GM19324 (cell line): Measurements from ENCODE around the gene TSR1.
A peak's percentile ranks its signal among the peaks of the same experiment; 100 is the strongest.

Experiments
- ATAC-seq: cut with Tn5 transposase; IDR thresholded peaks from one replicate; pipeline ENCODE4 v1.9.1; 2021; ENCODE audit warnings: mild to moderate bottlenecking, moderate library complexity; ENCODE audit not compliant: unreplicated experiment, low FRiP score

The TSR1 gene

GRCh38 chr17:2336215-2336851, at the start of gene TSR1:
Gene TSR1, minus strand, starts transcription at chr17:2336457. Its CDS starts 30 bp downstream, at chr17:2336427.
- ATAC-seq = peak; percentile 79

DNA sequence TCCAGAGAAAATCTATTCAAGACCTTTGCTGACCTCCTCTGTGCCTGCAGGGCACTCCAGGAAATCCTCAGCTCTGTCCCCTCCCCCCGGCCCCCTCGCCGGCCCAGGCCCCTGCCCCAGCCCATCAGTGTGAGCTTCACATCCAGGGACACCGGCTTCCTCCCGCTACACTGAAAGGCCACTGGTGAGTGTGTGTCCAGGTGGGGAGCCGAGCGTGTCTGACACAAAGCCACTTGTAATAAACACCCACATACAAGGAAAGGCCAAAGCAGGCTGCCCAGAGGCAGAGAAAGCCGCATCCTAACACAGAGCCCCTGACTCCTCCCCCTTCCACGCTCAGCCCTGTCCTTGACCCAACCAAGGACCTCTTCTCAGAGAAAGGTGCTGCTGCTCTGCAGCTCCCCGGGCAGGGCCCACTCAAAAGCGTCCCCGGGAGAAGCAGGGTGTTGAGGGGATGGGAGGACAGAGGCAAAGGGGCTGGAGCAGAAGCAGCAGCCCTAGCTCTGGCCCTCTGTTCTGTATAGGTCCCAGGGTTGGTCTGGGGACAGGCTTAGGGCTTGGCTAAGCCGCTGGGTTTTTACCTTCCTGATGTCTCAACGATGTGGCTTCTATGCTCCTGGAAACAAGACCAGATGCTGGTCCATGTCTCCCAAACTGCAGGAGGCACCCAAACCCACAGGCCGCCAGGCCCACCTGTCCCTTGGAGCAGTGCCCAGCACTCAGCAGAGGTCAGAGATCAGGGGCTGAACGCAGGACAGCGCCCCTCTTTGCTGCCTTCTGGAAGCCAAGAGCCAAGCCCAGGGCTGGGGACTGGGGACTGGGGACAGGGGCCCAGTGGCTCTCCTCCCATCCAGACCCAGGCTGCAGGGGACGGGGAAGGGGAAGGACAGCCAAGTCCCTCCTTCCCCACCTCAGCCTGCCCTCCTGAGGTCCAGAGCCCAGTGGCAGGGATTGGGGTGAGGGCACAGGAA, 49.3 kb upstream of the TSR1 start:
- no peak for ATAC-seq

DNA sequence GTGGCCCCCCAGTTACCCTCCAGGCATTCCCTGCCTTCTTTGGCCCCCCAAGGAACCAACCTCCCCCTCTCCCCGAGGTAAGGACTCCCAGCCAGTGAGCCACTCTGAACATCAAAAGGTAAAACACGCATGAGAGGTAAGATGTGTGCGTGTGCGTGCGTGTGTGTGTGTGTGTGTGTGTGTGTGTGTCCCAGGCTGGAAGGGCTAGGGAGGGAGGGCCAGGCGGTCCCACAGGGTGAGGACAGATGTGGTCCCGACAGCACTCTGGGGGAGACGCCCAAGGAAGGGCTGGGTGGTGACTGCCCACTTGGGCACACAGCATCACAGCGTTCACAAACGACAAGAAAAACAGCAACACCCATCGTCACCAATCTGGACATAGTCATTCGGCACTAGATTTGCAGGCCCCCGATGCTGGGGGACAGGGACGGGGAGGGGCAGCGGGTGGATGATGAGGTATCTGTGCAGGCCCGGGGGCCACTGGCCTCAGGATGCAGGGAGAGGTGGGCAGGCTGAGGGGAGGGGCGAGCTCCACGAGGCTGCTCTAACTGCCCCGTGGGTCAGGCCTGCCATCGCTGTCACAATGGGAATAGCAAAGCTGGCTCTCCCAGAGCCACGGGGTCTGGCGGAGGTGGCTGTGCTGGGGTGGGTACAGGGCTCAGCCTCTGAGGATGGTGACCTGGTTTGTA, 48.3 kb upstream of the TSR1 start:
- no peak for ATAC-seq

DNA sequence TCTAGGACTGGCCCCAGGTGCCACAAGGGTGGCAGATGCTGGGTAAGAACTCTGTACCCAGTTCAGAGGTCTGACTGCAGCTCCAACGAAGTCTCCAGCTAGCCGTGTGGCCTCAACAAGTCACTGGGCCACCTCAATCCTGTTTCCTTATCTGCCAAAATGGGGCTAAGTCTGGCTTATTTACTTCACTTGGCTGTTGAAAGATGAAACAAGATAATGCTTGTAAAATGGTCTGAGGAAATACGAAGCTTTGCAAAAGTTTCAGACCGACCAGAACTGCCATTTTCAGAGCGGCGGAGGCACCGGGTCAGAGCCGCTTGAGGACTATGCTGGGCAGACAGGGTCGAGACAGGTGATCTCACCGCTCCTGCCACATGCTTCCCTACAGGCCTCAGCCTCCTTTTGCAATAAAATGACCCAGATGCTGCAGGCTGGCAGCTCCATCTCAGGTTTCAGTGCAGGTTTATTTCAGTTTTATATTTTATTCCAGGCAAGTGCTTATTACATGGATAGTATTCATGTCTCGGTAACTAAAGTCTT, 47.4 kb upstream of the TSR1 start:
- no peak for ATAC-seq

DNA sequence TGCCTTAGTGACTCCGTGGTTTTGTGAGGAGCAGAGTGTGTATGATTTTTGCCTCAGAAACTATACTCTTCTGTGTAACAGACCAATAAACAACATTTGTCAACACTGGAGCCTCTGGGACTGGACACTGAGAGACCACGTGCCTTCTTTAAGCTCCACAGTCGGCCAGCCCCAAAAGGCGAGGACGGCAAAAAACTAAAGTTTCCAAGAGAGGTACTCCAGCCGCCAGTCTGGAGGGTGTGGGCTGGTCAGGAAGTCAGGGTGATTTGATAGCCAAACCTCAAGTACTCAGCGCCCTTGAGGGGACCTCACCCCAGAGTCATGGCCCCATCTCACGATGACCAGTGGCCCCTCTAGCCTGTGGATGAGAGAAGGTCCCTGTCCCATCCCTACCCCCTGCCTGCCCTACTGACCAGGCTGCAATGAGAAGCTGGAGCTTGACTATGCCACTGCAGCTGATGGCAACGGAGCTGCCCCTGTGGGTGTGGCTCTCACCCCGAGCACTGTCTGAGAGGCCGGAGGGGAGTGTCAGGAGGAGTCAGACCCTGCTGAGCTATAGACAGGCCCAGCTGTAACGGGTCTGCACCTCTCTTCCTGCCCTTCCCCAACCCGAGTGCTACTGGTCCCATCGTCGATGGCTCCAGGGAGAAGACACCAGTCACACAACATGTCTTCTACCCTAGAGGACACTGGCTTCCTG, 44.8 kb upstream of the TSR1 start:
- ATAC-seq = no peak

DNA sequence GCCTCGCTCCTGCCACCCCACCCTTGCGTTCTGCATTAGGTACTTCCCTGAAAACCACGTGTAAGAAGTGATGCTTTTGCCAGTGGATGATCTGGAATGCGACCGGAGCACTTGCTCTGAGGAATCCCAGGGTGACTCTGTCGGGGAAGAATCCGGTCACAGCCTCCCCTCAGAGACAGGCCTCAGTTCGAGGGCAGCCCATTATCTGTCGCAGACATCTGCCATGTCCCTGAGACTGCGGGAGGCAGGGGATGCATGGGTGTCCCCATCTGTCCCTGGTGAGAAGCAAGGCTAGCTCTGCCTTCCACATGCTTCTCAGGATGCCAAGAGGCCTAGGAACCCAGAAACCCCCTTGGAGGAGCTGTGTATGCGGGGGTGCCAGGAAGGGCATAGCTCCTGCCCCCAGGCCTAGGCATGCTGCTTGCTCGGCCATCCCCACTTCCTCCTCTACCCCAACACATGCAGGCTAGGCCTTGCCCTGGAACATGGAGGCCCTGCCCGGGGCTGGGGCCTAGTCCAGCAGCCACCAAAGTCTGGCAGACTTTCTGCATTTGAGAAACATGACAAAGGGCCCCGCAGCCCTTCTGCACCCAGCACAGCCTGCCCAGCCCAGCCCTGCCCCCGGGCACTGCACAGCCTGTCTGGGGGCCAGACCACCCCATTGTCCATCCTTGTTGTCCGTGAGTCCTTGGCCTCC, 44.1 kb upstream of the TSR1 start:
- ATAC-seq = no peak

GRCh38 chr17:2379489-2380225, 43.4 kb upstream of the TSR1 start:
- no peak for ATAC-seq

DNA sequence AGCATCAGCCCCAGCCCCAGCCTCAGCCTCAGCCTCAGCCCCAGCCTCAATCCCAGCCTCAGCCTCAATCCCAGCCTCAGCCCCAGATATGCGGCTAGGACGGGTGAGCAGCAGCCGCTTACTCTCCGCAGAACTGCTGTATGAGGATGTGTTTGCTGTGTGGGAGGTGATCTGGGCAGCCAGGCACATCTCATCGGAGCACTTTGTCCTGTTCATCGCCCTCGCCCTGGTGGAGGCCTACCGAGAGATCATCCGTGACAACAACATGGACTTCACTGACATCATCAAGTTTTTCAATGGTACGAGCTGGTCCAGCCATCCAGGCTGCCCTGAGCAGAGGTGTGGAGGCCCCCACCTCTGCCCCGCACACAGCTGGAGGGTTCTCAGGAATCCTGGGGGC, 42.6 kb upstream of the TSR1 start:
- ATAC-seq = no peak

GRCh38 chr17:2377659-2378058, 41.4 kb upstream of the TSR1 start:
- ATAC-seq = no peak

- no peak for ATAC-seq
Measured at GRCh38 chr17:2376107-2376506, 39.9 kb upstream of the TSR1 start.

- ATAC-seq = no peak
Measured at GRCh38 chr17:2375406-2375805, 39.1 kb upstream of the TSR1 start.

- no peak for ATAC-seq
Measured at GRCh38 chr17:2374549-2375285, 38.5 kb upstream of the TSR1 start.

DNA sequence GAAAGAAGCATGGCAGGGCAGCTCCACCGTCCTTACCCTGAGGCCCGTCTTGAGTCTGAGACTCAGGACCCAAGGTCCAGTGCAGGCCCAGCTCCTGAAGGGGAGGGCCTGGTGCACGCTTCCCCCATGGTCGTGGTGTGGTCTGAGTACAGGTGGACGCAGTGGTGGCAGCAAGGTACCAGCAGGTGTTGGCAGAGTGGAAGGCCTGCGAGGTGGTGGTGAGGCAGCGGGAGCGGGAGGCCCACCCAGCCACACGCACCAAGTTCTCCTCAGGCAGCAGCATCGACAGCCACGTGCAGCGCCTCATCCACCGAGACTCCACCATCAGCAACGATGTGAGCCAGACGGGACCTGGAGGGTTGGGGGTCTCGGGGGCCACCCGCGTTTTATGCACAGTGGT, 36.9 kb upstream of the TSR1 start:
- no peak for ATAC-seq

GRCh38 chr17:2372681-2373080, 36.4 kb upstream of the TSR1 start:
- no peak for ATAC-seq

GRCh38 chr17:2372180-2372579, 35.9 kb upstream of the TSR1 start:
- no peak for ATAC-seq

DNA sequence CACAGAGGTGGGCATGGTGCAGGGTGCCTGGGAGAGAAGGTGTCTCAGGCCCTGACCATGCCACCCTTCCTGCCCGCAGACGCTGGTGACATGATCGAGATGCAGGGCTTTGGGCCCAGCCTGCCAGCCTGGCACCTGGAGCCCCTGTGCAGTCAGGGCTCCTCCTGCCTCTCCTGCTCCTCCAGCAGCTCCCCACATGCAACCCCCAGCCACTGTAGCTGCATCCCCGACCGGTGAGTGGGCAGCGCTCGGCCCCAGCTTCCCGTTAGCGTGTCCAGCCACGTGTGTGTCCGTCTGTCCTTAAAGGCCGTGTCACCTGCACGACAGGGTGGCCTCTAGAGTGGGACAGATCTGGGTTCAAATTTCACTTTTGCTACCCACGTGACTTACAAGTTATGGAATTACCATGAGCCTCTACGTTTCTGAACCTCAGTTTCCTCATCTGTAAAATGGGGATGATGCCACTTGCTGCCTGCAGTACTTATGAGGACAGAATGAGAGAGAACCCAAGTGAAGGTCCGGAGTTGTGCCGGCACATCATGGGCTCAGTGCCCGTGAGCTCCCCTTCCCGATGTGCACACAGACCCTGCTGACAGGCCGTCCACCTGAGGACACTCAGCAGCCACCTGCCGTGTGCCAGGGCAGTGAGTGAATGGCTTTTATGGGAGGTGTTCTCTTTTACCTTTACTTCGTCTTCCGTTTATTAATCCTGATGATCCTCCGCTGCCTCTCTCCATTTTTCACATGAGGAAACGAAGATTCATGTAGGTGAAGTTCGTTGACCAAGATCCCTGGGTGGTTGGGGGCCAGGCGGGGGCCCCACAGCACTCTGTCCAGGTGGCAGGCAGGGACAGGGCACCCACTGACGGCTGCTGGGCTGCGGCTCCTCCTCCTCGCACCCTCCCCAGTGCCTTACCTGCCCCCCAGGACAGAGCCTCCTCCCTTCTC, 35.2 kb upstream of the TSR1 start:
- ATAC-seq = no peak

DNA sequence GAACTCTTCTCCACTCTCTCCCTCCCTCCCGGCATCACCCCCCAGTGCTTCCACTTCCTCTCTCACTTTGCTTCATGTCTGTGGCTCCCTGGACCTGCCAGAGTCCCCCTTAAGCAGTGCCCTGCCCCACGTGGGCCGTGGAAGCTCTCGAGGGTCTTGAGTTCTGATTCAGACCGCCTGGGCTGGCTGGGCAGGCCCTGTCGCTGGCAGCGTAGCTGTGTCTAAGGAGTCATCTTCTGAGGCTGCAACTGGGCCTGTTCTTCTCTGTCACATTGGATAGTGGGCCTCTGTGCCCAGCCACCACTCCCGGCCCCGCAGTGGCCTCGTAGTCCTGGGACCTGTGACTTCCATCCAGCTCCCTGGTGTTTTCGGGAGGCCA, 33.9 kb upstream of the TSR1 start:
- no peak for ATAC-seq
